GM23338 (cell line): Measurements from ENCODE around the gene SPRR2A. TPM values are rescaled to one million over a fixed set of nuclear protein-coding genes. Genes with fewer than 3 reads are reported as not detected.

Experiments used
- ATAC-seq: fragments of 200-7000 bp; cut with Tn5 transposase; 3 replicates; pipeline ENCODE4 v1.9.1; 2020
- DNase-seq: peaks from one replicate; pipeline ENCODE4 v3.0.0-alpha.2; 2015; ENCODE audit warnings: low spot score
- H2AFZ ChIP-seq: fragments of 200-600 bp; sonication (generic); 2 replicates; pipeline ENCODE4 v1.8.0; 2016; ENCODE audit warnings: antibody characterized with exemption, mild to moderate bottlenecking, moderate library complexity
- H3F3A ChIP-seq: fragments of 200-600 bp; sonication (generic); replicated peaks from 2 replicates; pipeline ENCODE4 v1.8.0; 2017; ENCODE audit warnings: antibody characterized with exemption, mixed run types, low read depth
- H3K27ac ChIP-seq: fragments of 200-600 bp; sonication (generic); 2 replicates; pipeline ENCODE4 v1.6.1; 2016; ENCODE audit warnings: low read depth
- H3K27me3 ChIP-seq: fragments of 200-600 bp; sonication (generic); 2 replicates; pipeline ENCODE4 v1.8.0; 2016; ENCODE audit warnings: mild to moderate bottlenecking, mixed run types, moderate library complexity; ENCODE audit not compliant: insufficient read depth
- H3K36me3 ChIP-seq: fragments of 200-600 bp; sonication (generic); 2 replicates; pipeline ENCODE4 v1.8.0; 2016; ENCODE audit warnings: mild to moderate bottlenecking; ENCODE audit not compliant: insufficient read depth
- H3K4me1 ChIP-seq: fragments of 200-600 bp; sonication (generic); 2 replicates; pipeline ENCODE4 v1.8.0; 2016; ENCODE audit warnings: mild to moderate bottlenecking, moderate library complexity; ENCODE audit not compliant: insufficient read depth
- H3K4me2 ChIP-seq: fragments of 200-600 bp; sonication (generic); 2 replicates; pipeline ENCODE4 v1.7.1; 2017; ENCODE audit warnings: mixed run types
- H3K4me3 ChIP-seq: fragments of 200-600 bp; sonication (generic); 2 replicates; pipeline ENCODE4 v1.6.1; 2016; ENCODE audit warnings: mixed run types
- H3K79me2 ChIP-seq: fragments of 200-600 bp; sonication (generic); replicated peaks from 2 replicates; pipeline ENCODE4 v1.8.0; 2017; ENCODE audit warnings: mild to moderate bottlenecking; ENCODE audit not compliant: insufficient read depth
- H3K9me2 ChIP-seq: fragments of 200-600 bp; sonication (generic); 2 replicates; pipeline ENCODE4 v1.8.0; 2017; ENCODE audit not compliant: insufficient read depth
- H4K20me1 ChIP-seq: fragments of 200-600 bp; sonication (generic); replicated peaks from 2 replicates; pipeline ENCODE4 v1.8.0; 2017; ENCODE audit warnings: mild to moderate bottlenecking; ENCODE audit not compliant: insufficient read depth
- H3K27ac Mint-ChIP-seq: 2 replicates; pipeline ENCODE4 v1.8.0; 2020; ENCODE audit warnings: inconsistent platforms, mild to moderate bottlenecking, moderate library complexity, mixed read lengths
- H3K27me3 Mint-ChIP-seq: 3 replicates; pipeline ENCODE4 v1.8.0; 2022; ENCODE audit warnings: low read depth, mild to moderate bottlenecking, moderate library complexity, mixed read lengths, inconsistent platforms; ENCODE audit not compliant: insufficient read depth, poor library complexity
- H3K36me3 Mint-ChIP-seq: 3 replicates; pipeline ENCODE4 v1.8.0; 2021; ENCODE audit warnings: low read depth, mild to moderate bottlenecking, inconsistent platforms, moderate library complexity, mixed read lengths
- H3K4me1 Mint-ChIP-seq: 3 replicates; pipeline ENCODE4 v1.8.0; 2020; ENCODE audit warnings: mild to moderate bottlenecking, inconsistent platforms, mixed read lengths
- H3K4me3 Mint-ChIP-seq: 3 replicates; pipeline ENCODE4 v1.8.0; 2021; ENCODE audit warnings: moderate library complexity, mild to moderate bottlenecking, inconsistent platforms, mixed read lengths
- H3K9me3 Mint-ChIP-seq: 3 replicates; pipeline ENCODE4 v1.8.0; 2020; ENCODE audit warnings: moderate library complexity, mild to moderate bottlenecking, inconsistent platforms, mixed read lengths
- CREB1 ChIP-seq: fragments of 250-450 bp; sonication (Bioruptor Pico); IDR thresholded peaks from 2 replicates; pipeline ENCODE4 v1.5.0; 2020; ENCODE audit warnings: low read depth, mild to moderate bottlenecking, moderate library complexity
- CTCF ChIP-seq, 2 experiments: fragments of 200-600 bp in 1 of 2; sonication (generic) in 1 of 2; conservative IDR thresholded peaks; 2 replicates each; pipeline versions ENCODE4 v1.5.1 to v1.6.1; 2016 to 2017; ENCODE audit warnings: antibody characterized with exemption in 2 of 2, low read depth in 2 of 2, mild to moderate bottlenecking in 2 of 2, moderate library complexity in 1 of 2
- ETS1 ChIP-seq: IDR thresholded peaks from 2 replicates; pipeline ENCODE4 v1.6.1; 2016; ENCODE audit warnings: antibody characterized with exemption
- EZH2 ChIP-seq: fragments of 200-600 bp; sonication (generic); IDR thresholded peaks from one replicate; pipeline ENCODE4 v1.8.0; 2017; ENCODE audit warnings: antibody characterized with exemption, mild to moderate bottlenecking, low read depth; ENCODE audit not compliant: unreplicated experiment
- EZH2phosphoT487 ChIP-seq: fragments of 200-600 bp; sonication (generic); IDR thresholded peaks from one replicate; pipeline ENCODE4 v1.8.1; 2018; ENCODE audit warnings: antibody characterized with exemption; ENCODE audit not compliant: unreplicated experiment
- JUNB ChIP-seq: IDR thresholded peaks from one replicate; pipeline ENCODE4 v1.6.1; 2016; ENCODE audit warnings: antibody characterized with exemption; ENCODE audit not compliant: unreplicated experiment
- NANOG ChIP-seq: IDR thresholded peaks from 2 replicates; pipeline ENCODE4 v1.6.1; 2016; ENCODE audit warnings: antibody characterized with exemption, borderline replicate concordance
- POLR2AphosphoS5 ChIP-seq: IDR thresholded peaks from 2 replicates; pipeline ENCODE4 v1.6.1; 2016; ENCODE audit warnings: antibody characterized with exemption, low read depth
- REST ChIP-seq: IDR thresholded peaks from one replicate; pipeline ENCODE4 v1.6.1; 2018; ENCODE audit warnings: antibody characterized with exemption; ENCODE audit not compliant: unreplicated experiment
- STAT1 ChIP-seq: IDR thresholded peaks from one replicate; pipeline ENCODE4 v1.6.1; 2016; ENCODE audit warnings: antibody characterized with exemption; ENCODE audit not compliant: unreplicated experiment
- ZNF114 ChIP-seq: fragments of 250-450 bp; sonication (Bioruptor Pico); IDR thresholded peaks from 2 replicates; pipeline ENCODE4 v1.5.0; 2020; ENCODE audit warnings: mild to moderate bottlenecking, moderate library complexity
- ZNF331 ChIP-seq: fragments of 250-450 bp; sonication (Bioruptor Pico); IDR thresholded peaks from 2 replicates; pipeline ENCODE4 v1.5.0; 2020; ENCODE audit warnings: low read depth, mild to moderate bottlenecking, moderate library complexity
- polyA plus RNA-seq: library from polyadenylated mRNA; unstranded; fragments of >200 nt; fragmentation: Nextera tagmentation; extraction: Ambion mirVana; gene quantifications from 2 replicates; pipeline ENCODE4 v1.2.1, GENCODE V29; 2016
- total RNA-seq: library from RNA; depleted of rRNA; stranded (reverse); fragments of >200 nt; shearing (Covaris generic); gene quantifications from 2 replicates; pipeline ENCODE4 v1.2.3, GENCODE V29; 2014
- TF ChIP-seq, protein P1 (sequence below): fragments of 250-450 bp; sonication (Bioruptor Pico); IDR thresholded peaks from 2 replicates; pipeline ENCODE4 v1.5.0; 2020; ENCODE audit warnings: mild to moderate bottlenecking, moderate library complexity

SPRR2A gene
- total and polyA plus RNA-seq, 2 experiments from 2014 or later: not detected

DNA sequence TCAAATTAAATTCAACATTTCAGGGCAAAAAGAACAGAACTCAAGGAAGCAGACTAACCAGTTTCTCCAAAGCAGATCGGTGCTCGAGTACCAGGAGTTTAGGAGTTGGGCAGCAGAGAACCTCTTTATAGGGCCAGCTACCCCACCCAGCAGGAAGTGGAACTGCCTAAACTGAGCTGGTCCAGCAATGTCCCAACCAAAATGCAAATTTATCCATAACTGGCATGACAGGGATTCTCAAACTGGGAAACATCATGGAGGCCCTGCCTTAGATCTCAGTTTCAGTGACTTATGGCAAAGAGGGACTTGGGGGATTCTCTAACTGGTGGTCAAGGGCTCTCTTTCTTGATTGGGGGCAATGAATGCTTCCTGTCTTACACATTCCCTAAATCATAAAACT lies 14.2 kb upstream of the SPRR2A start, which contains the start of gene SPRR2B:
Gene SPRR2B, minus strand, starts transcription at position 101 of the 400 bp plus-strand sequence. CDS start 772 bp downstream, outside the sequence.
- H3K9me2 ChIP-seq: no peaks in the 10 kb centered on the region
- no peaks in the 10 kb centered on the region for H3K27me3 ChIP-seq
- no peak within 1 kb of the TSS for H3K27ac ChIP-seq
- no peak within 1 kb of the TSS for H3K4me2 ChIP-seq
- no peaks in the 10 kb centered on the region for H3K36me3 ChIP-seq
- H3K4me1 Mint-ChIP-seq: no peaks in the 10 kb centered on the region
- no peak within 1 kb of the TSS for H3K4me3 Mint-ChIP-seq
- peaks cover 3% of the 10 kb centered on the region for H3K27me3 Mint-ChIP-seq
- H3F3A ChIP-seq: no peaks in the 10 kb centered on the region
- H3K4me3 ChIP-seq: no peak within 1 kb of the TSS
- ATAC-seq (no peak), DNase-seq (no peak)
- H3K36me3 Mint-ChIP-seq: no peaks in the 10 kb centered on the region
- H3K27ac Mint-ChIP-seq: no peak within 1 kb of the TSS
- no peaks in the 10 kb centered on the region for H3K4me1 ChIP-seq
- no peaks in the 10 kb centered on the region for H4K20me1 ChIP-seq
- TF ChIP-seq ZNF114 (CRISPR knock-in tag) (no peak), STAT1 (no peak), CREB1 (CRISPR knock-in tag) (no peak), NANOG (no peak), CTCF (conservative IDR thresholded peaks at IDR 0.05; ENCODE audit: low read depth in 2 of 2) (no peak), ETS1 (no peak), REST (no peak), POLR2AphosphoS5 (no peak), JUNB (no peak), ZNF331 (CRISPR knock-in tag) (no peak), EZH2 (no peak), EZH2phosphoT487 (no peak)
- TF ChIP-seq, protein P1, sequence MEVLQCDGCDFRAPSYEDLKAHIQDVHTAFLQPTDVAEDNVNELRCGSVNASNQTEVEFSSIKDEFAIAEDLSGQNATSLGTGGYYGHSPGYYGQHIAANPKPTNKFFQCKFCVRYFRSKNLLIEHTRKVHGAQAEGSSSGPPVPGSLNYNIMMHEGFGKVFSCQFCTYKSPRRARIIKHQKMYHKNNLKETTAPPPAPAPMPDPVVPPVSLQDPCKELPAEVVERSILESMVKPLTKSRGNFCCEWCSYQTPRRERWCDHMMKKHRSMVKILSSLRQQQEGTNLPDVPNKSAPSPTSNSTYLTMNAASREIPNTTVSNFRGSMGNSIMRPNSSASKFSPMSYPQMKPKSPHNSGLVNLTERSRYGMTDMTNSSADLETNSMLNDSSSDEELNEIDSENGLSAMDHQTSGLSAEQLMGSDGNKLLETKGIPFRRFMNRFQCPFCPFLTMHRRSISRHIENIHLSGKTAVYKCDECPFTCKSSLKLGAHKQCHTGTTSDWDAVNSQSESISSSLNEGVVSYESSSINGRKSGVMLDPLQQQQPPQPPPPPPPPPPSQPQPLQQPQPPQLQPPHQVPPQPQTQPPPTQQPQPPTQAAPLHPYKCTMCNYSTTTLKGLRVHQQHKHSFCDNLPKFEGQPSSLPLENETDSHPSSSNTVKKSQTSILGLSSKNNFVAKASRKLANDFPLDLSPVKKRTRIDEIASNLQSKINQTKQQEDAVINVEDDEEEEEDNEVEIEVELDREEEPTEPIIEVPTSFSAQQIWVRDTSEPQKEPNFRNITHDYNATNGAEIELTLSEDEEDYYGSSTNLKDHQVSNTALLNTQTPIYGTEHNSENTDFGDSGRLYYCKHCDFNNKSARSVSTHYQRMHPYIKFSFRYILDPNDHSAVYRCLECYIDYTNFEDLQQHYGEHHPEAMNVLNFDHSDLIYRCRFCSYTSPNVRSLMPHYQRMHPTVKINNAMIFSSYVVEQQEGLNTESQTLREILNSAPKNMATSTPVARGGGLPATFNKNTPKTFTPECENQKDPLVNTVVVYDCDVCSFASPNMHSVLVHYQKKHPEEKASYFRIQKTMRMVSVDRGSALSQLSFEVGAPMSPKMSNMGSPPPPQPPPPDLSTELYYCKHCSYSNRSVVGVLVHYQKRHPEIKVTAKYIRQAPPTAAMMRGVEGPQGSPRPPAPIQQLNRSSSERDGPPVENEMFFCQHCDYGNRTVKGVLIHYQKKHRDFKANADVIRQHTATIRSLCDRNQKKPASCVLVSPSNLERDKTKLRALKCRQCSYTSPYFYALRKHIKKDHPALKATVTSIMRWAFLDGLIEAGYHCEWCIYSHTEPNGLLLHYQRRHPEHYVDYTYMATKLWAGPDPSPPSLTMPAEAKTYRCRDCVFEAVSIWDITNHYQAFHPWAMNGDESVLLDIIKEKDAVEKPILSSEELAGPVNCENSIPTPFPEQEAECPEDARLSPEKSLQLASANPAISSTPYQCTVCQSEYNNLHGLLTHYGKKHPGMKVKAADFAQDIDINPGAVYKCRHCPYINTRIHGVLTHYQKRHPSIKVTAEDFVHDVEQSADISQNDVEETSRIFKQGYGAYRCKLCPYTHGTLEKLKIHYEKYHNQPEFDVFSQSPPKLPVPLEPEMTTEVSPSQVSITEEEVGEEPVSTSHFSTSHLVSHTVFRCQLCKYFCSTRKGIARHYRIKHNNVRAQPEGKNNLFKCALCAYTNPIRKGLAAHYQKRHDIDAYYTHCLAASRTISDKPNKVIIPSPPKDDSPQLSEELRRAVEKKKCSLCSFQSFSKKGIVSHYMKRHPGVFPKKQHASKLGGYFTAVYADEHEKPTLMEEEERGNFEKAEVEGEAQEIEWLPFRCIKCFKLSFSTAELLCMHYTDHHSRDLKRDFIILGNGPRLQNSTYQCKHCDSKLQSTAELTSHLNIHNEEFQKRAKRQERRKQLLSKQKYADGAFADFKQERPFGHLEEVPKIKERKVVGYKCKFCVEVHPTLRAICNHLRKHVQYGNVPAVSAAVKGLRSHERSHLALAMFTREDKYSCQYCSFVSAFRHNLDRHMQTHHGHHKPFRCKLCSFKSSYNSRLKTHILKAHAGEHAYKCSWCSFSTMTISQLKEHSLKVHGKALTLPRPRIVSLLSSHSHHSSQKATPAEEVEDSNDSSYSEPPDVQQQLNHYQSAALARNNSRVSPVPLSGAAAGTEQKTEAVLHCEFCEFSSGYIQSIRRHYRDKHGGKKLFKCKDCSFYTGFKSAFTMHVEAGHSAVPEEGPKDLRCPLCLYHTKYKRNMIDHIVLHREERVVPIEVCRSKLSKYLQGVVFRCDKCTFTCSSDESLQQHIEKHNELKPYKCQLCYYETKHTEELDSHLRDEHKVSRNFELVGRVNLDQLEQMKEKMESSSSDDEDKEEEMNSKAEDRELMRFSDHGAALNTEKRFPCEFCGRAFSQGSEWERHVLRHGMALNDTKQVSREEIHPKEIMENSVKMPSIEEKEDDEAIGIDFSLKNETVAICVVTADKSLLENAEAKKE (CRISPR knock-in tag): no peak
- H2AFZ ChIP-seq: no peak within 1 kb of the TSS
- no peaks in the 10 kb centered on the region for H3K79me2 ChIP-seq
- no peaks in the 10 kb centered on the region for H3K9me3 Mint-ChIP-seq
